GM21576 (cell line): ENCODE measurements around the gene BCL6.

Source experiments
- ATAC-seq: cut with Tn5 transposase; IDR thresholded peaks from one replicate; pipeline ENCODE4 v1.9.1; 2021; ENCODE audit warnings: mild to moderate bottlenecking, moderate library complexity; ENCODE audit not compliant: unreplicated experiment

Gene BCL6

DNA sequence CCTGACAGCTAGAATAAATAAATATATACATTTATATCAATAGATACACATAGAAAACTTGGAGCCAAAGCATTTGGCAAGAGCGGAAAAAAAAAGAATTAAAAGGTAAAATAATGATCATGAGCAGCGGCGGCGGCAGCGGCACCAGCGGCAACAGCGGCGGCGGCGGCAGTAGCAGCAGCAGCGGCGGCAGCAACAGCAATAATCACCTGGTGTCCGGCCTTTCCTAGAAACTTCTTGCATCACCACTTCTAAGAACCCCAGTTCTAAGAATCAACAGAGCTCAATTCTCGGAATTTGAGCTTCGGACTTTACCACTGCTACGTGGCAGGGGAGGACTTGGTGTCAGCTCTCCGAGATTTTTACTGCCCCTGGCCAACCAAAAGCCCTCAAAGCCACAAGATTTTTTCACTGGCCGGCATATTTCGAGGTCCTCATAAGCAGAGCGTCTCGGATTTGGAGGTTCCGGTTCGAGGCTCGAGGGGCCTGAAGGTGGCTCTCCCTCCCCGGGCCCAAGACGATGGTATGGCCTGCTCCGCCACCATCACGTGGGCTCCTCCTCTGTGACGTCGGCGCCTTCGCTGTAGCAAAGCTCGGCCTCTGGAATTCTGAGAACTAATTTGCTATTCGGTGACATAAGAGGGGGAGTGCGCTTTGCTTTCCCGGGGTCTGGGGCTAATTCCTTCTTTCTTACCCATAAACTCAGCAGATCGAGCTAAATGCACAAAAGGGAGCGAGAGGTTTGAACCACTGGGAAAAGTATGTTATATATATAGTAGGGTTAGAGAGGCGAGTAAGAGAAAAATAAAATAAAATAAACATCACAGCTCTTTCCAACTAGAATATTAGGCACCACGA lies at the start of gene BCL6:
TSS of gene BCL6 (minus strand) at position 268 of the 858 bp plus-strand sequence. CDS start 11,775 bp downstream, outside the sequence.
- ATAC-seq = peak; percentile 78

DNA sequence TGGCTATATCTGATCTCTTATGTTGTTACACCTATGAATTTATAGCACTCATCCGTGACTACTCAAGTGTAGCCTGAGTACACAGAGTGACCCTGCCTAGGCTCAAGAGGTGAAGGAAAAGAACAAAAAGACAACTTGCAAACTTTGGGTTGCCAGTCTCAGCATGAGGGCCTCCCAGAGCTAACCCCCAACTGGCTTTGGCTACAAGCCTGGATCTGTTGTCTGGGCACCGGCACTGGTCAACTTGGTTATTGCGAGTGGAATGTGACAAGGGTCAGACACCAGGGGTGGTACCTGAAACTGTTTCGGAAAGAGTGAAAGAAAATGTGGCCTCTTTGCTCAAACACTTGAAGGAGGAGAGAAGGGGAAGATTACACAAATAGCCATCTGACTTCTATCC lies 49.5 kb upstream of the BCL6 start:
- no peak for ATAC-seq

DNA sequence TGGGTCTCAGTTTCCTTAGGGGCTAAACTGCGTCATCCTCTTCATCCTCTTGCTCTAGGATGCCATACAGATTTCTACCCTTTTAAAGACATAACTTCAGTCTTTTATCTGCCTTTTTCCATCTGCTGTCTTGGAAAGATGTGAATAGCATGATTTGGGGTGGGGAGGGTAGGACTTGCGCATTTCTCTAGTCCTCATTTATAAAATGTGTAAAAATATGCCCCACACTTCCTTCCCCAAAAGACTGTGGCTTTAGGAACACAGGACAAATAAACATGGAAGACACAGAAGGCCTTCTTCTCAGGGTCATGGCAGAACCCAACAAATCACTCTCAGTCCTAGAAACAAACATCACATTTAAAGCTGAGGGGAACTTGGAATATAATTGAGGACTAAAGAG lies 48.4 kb upstream of the BCL6 start:
- ATAC-seq = no peak

DNA sequence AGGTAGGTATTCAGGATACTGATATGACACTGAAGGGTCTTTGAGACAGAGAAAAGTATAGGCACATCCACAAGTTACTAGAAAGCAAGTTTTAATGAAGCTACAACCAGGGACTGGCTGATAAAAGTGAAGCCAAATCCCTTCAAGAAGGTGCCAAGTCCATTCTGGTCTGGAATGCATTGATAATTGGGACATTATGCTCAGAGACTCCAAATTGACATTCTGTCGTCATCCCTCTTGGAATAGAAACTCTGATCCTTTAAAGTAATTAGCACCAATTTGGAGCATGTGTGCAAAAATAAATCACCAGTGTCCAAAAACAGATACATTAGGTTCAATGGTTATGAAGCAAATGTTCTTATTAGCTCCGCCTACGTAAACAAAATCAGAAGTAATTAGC lies 47.3 kb upstream of the BCL6 start:
- ATAC-seq = no peak

DNA sequence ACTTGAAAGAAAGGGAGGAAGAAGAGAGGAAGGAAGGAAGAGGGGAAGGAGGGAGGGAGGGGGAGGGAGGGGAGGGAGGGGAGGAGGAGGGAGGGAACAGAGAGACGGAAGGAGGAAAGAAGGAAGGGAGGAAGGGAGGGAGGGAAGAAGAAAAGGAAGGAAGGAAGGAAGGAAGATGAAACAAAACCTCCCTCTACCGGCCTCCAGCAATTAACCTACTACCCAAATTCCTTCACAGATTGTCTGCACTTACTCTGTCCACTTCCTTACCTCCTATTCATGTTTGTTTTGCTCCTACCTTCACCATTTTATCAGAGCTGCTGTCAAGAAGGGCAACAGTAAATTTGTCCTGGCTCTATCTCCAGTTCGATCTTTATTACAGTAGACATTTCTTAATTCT lies 44.6 kb upstream of the BCL6 start:
- no peak for ATAC-seq

DNA sequence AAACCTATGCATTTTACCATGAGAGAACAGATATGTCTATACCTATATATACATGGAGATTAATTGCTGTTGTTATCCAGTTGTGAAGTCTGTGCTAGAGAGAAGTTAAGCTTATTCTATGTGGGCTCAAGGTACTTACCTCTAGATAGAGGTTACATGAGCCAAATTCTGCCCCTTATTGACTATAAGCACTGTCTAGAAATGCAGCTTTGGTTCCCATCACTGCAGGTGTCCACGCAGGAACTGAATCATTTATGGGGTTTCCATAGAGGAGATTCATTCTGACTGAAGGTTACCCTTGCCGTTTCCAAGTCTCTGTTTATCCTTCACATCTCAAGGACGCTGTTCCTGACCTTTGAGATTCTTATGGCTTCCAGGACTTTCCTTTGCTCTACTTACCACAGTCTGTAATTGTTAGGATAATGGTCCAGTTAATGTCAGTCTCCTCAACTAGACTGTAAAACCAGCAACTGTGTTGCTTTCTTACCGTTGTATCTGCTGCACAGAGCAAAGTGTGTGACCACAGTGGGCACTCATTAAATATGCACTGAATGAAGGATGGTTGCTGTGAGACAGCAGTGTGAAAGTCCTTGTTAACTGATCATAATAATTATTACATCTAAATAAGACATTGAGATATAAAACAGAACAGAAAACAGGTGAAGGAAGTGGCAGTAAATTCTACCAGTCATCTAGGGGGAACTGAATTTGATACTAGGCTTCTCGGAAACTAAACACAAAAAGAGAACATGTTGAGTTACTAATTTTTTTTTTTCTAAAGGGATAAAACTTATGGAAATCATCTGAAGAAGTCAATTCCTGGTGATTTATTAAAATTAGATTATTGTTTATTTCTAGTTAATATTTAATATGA lies 44.0 kb upstream of the BCL6 start:
- ATAC-seq = no peak

DNA sequence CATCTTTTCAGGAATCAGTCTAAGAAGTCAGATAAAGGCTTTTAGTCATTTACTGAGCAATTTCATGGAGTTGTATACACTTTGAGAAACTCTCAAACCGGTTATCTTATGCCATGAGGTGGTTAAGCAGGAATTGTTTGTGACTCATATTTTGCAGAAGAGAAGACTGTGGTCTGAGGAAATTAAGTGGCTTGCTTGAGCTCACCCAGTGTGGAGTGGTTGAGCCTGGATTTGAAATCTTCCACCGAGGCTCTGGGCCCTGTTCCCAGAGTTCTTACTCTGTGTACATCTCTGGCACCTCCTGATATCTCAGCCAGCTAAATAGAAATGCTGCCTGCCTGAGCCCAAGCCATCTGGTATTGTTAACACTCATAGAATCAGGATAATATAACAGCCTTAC lies 37.8 kb upstream of the BCL6 start:
- ATAC-seq = no peak

DNA sequence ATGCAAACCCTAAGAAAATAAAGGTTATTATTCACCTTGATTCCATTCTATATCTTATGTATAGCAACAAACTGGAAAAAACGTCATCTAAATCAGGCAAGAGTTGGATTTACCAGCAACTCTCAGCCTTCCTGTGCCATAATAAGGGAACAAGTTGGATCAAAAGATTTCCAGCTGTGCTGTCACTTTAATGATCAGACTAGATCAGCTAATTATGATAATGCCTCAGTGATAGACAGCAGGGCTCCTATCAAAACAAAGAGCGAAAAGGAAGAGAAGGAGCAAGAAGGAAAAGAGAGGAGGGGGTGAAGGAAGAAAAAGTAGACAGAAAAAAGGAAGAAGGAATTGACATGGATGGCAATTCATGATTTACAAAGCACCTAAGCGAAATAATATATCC lies 36.7 kb upstream of the BCL6 start:
- no peak for ATAC-seq

GRCh38 chr3:187781001-187781400 lies 35.7 kb upstream of the BCL6 start:
- no peak for ATAC-seq

GRCh38 chr3:187778726-187779125 lies 33.5 kb upstream of the BCL6 start:
- no peak for ATAC-seq

DNA sequence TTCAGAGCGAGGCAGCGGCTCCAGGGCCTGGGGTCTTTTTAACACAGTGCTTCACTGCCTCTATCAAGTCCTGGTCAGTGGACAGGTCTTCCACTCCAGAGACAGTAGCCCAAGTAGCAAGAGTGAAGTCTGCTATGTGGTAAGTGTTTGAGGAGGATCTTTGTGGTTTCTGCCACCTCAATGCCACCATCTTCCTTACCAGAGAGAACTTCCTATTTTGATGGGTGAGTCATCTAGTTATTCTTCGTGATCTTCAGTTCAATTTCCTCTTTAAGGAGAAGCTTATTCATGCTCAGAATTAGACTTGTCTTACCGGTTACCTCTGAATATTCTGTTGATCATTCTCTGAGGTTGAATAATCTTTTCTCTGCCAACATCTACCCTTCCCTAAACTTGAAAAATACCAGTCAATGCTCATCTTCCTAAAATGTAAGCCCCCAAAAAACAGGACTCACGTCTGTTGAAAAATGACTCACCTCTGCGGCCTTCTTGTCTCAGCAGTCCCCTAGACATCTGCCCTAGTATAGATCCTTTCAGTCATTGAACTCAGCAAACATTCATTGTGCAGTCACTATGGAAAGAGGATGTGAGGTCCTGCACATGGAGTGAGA lies 32.2 kb upstream of the BCL6 start:
- ATAC-seq = peak; percentile 45

DNA sequence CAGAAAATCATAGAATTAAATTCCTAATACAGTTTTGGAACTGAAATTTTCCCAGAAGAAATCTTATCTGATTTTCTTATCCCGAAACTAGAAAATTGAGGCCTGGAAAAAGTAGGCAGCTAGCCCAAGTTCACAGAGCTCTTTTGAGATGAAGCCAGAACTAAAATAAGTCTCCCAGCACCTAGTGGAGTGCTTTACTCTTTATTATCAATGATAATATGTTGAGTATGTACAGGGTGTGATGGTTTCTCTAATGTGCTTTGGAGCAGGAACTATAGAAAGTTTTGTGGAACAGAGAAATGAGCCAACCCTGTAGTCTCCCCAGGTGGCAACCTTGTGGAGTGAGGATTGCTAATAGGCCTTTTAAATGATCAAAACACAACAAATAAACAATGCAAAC lies 30.3 kb upstream of the BCL6 start:
- ATAC-seq = no peak

- no peak for ATAC-seq
Observed at GRCh38 chr3:187774185-187774789, 29.0 kb upstream of the BCL6 start.

DNA sequence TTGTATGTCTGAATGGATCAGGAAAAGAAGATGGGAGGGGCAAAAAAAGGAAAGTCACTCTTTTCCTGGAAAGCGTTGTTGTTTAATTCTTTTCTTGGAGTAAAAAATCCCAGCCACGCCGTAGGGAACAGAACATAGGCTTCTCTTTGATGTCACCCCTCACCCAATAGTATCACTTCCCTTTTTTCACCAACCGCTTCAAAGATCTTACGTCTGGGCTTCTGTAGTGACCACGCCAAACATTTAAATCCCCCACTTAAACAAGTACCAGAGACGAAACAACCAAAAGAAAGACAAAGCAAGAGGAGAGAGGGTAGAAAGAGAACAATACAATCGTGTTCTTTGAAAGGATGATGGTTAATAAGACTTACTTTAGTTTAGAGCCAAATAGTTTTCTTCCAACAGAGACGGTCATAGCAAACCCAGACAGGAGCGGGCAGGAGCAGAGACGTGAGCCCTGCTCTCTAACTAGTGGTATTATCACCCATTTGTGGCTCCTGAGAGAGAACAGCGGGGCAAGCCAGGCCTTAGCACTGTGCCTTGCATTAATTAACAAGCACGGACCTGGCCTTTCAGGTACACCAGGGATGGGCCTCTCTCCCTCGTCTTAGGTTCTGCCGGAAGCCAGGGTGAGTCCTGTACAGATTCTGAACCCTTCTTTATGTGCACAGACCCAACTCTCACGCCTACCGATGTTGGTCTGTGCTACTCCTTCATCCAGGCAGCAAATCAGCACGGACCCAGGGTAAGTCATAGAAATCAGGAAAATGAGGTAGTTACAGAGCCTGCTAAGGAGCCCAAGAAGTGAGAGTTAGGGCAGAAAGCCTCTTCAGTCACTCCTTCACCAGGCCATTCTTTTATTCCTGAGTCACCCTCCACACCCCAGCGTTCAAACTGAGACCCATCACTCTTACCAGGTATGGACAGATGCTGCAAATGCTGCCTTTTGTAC lies 28.2 kb upstream of the BCL6 start:
- peak; percentile 66 for ATAC-seq

- ATAC-seq = peak; percentile 58
Observed at GRCh38 chr3:187770224-187770623, 25.0 kb upstream of the BCL6 start.

GRCh38 chr3:187769771-187770170 lies 24.5 kb upstream of the BCL6 start:
- no peak for ATAC-seq

GRCh38 chr3:187767266-187768012 lies 22.2 kb upstream of the BCL6 start:
- ATAC-seq = no peak

DNA sequence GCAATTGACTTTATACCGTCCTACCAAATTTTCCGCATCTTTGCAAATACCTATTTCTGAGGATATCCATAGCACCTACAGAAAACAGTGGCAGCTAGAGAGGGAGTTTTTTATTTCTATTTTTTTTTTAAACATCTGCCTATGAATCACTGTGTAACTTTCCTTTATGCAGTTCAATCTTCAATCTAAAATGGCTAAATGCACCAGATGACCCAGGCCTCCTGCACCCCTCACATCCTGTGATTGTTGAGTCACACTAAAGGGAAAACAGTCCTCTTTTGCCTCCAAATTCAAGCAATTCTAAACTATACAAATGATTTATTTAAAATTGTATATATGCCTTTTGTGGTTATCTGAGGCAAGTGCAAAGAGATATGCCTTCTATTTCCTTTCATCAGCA lies 20.1 kb upstream of the BCL6 start:
- ATAC-seq = no peak
